K562 (cell line): ENCODE data around the gene TEKT2. TPM values are rescaled to one million over a fixed set of nuclear protein-coding genes. Genes with fewer than 3 reads are reported as not detected.

Experiments
- ATAC-seq: fragments of 200-7000 bp; cut with Tn5 transposase; 3 replicates; pipeline ENCODE4 v1.9.1; 2020; ENCODE audit warnings: moderate library complexity
- BruUV-seq: library from RNA; stranded (reverse); fragments of 400-500 nt; replicated peaks from 2 replicates; lab custom pipeline; 2021; lab: Mats Ljungman, UMichigan
- CTCF ChIA-PET: fragments of 300-600 bp; formaldehyde crosslinking; extraction: SDS; loops from one replicate; lab custom pipeline; 2021; ENCODE audit warnings: low intra/inter-chr PET ratio; lab: Yijun Ruan, JAX
- POLR2A ChIA-PET: fragments of 300-600, 350-650 bp; sonication (Branson Sonifier 250); formaldehyde crosslinking; extraction: SDS; loops from one replicate; lab custom pipeline; 2021; ENCODE audit warnings: antibody characterized with exemption, inconsistent platforms; lab: Yijun Ruan, JAX
- DNase-seq, 4 experiments: peaks; one replicate each; pipeline versions ENCODE4 v3.0.0 to v3.0.0-alpha.2; 2011 to 2018; ENCODE audit warnings: low spot score in 3 of 4, mixed read lengths in 3 of 4; ENCODE audit errors: extremely low read depth in 1 of 4
- FAIRE-seq: peaks from 2 replicates; lab custom pipeline; 2011; peaks lifted over from hg19 to GRCh38; lab: Jason Lieb, UNC
- H2AFZ ChIP-seq: 2 replicates; pipeline ENCODE4 v1.6.0; 2011; ENCODE audit warnings: low read depth, low read length, control low read depth, inconsistent platforms
- H3K27ac ChIP-seq: fragments of 200-600 bp; 3 replicates; pipeline ENCODE4 v1.8.0; 2011; ENCODE audit warnings: low read depth, mild to moderate bottlenecking, control low read depth, inconsistent platforms, low read length, moderate library complexity, mixed read lengths; ENCODE audit errors: extremely low read depth
- H3K27me3 ChIP-seq, 2 experiments: fragments of 300-600 bp in 1 of 2; 2 replicates in 1 of 2; 3 replicates in 1 of 2; pipeline versions ENCODE4 v1.6.0 to v1.8.0; 2011; ENCODE audit warnings: inconsistent platforms in 2 of 2, low read length in 2 of 2, mild to moderate bottlenecking in 1 of 2, mixed read lengths in 1 of 2, moderate library complexity in 1 of 2; ENCODE audit not compliant: control insufficient read depth in 2 of 2, insufficient read depth in 2 of 2
- H3K36me3 ChIP-seq: fragments of 300-600 bp; 3 replicates; pipeline ENCODE4 v1.8.0; 2011; ENCODE audit warnings: mild to moderate bottlenecking, low read length, inconsistent platforms; ENCODE audit not compliant: control insufficient read depth, insufficient read depth
- H3K4me1 ChIP-seq, 2 experiments: fragments of 200-600 bp in 1 of 2; replicated peaks in 1 of 2; 2 replicates in 1 of 2; 3 replicates in 1 of 2; pipeline versions ENCODE4 v1.5.1 to v1.8.0; 2011; ENCODE audit warnings: inconsistent platforms in 2 of 2, low read length in 2 of 2, mild to moderate bottlenecking in 1 of 2, mixed read lengths in 1 of 2, moderate library complexity in 1 of 2; ENCODE audit not compliant: control insufficient read depth in 2 of 2, insufficient read depth in 2 of 2
- H3K4me2 ChIP-seq: 2 replicates; pipeline ENCODE4 v1.6.1; 2011; ENCODE audit warnings: low read length, control low read depth, inconsistent platforms, mixed read lengths; ENCODE audit not compliant: insufficient read depth
- H3K4me3 ChIP-seq: fragments of 200-600 bp; sonication (generic), shearing (Covaris generic); 2 replicates; pipeline ENCODE4 v1.5.1; 2016; ENCODE audit warnings: control low read depth, inconsistent platforms
- H3K79me2 ChIP-seq: fragments of 200-600 bp; 3 replicates; pipeline ENCODE4 v1.8.0; 2011; ENCODE audit warnings: low read length, inconsistent platforms; ENCODE audit not compliant: control insufficient read depth, insufficient read depth
- H3K9ac ChIP-seq, 2 experiments: 2 replicates each; pipeline versions ENCODE4 v1.6.0 to v1.6.1; 2011; ENCODE audit warnings: low read depth in 2 of 2, low read length in 2 of 2, control low read depth in 1 of 2, inconsistent platforms in 1 of 2, mild to moderate bottlenecking in 1 of 2, mixed read lengths in 1 of 2; ENCODE audit not compliant: insufficient read depth in 1 of 2
- H3K9me1 ChIP-seq: one replicate; pipeline ENCODE4 v1.6.0; 2011; ENCODE audit warnings: inconsistent platforms, mild to moderate bottlenecking, low read length, moderate library complexity; ENCODE audit not compliant: control insufficient read depth, insufficient read depth
- H3K9me3 ChIP-seq: replicated peaks from 2 replicates; pipeline ENCODE4 v1.5.1; 2011; ENCODE audit warnings: low read depth, low read length, inconsistent platforms; ENCODE audit not compliant: control insufficient read depth, insufficient read depth
- H4K20me1 ChIP-seq: replicated peaks from 2 replicates; pipeline ENCODE4 v1.6.1; 2011; ENCODE audit warnings: low read length, inconsistent platforms, mixed read lengths; ENCODE audit not compliant: control insufficient read depth, insufficient read depth
- AFF4 ChIP-seq: sonication (generic); formaldehyde crosslinking; IDR thresholded peaks from 2 replicates; pipeline ENCODE4 v1.8.0; 2023; ENCODE audit warnings: mild to moderate bottlenecking, missing genetic modification reagents
- COPS2 ChIP-seq: fragments of 450-650 bp; conservative IDR thresholded peaks from 2 replicates; pipeline ENCODE4 v1.6.1; 2016; ENCODE audit warnings: mild to moderate bottlenecking, moderate library complexity
- FUS ChIP-seq: fragments of 200-400 bp; formaldehyde crosslinking; optimal IDR thresholded peaks from 2 replicates; pipeline ENCODE3; 2017; ENCODE audit warnings: low read depth, low read length
- GABPA ChIP-seq: fragments of 200-800 bp; sonication (Bioruptor generic); conservative IDR thresholded peaks from 2 replicates; pipeline ENCODE4 v1.6.1; 2016; ENCODE audit warnings: low read depth, missing genetic modification characterization, missing compliant biosample characterization
- HNRNPH1 ChIP-seq: fragments of 200-400 bp; formaldehyde crosslinking; optimal IDR thresholded peaks from 2 replicates; pipeline ENCODE3; 2017; ENCODE audit warnings: low read depth, mild to moderate bottlenecking, low read length, moderate library complexity
- MTA2 ChIP-seq: fragments of 450-650 bp; IDR thresholded peaks from 2 replicates; pipeline ENCODE4 v1.6.1; 2016; ENCODE audit warnings: low read depth
- RFX7 ChIP-seq: fragments of 250-450 bp; sonication (Bioruptor Pico); IDR thresholded peaks from 2 replicates; pipeline ENCODE4 v1.5.1; 2021; ENCODE audit warnings: mild to moderate bottlenecking
- ZNF232 ChIP-seq: sonication (generic); formaldehyde crosslinking; IDR thresholded peaks from 2 replicates; pipeline ENCODE4 v1.8.0; 2022; ENCODE audit warnings: mild to moderate bottlenecking, missing genetic modification reagents
- ZNF431 ChIP-seq: sonication (generic); formaldehyde crosslinking; IDR thresholded peaks from 2 replicates; pipeline ENCODE4 v1.8.0; 2022; ENCODE audit warnings: mild to moderate bottlenecking, missing genetic modification reagents
- ZNF695 ChIP-seq: fragments of 450-650 bp; formaldehyde crosslinking; IDR thresholded peaks from 2 replicates; pipeline ENCODE4 v1.4.0; 2020; ENCODE audit warnings: mild to moderate bottlenecking, moderate library complexity
- ZNF77 ChIP-seq: fragments of 250-450 bp; sonication (Bioruptor Pico); IDR thresholded peaks from 2 replicates; pipeline ENCODE4 v1.5.0; 2020
- ZSCAN29 ChIP-seq: fragments of 450-650 bp; IDR thresholded peaks from 2 replicates; pipeline ENCODE4 v1.6.1; 2017
- WGBS: fragments of 100-300 bp; shearing (Covaris generic); methylation state at CpG from one replicate; pipeline ENCODE4 v1.1.6; 2016; ENCODE audit warnings: low coverage, mixed read lengths; ENCODE audit not compliant: insufficient coverage; ENCODE audit errors: missing lambda C conversion rate; 5-methylcytosine and 5-hydroxymethylcytosine counted together
- in situ Hi-C: fragments of 300-500 bp; cut with MboI; formaldehyde crosslinking; loops from 4 replicates; pipeline ENCODE4 v1.15.0; 2018; ENCODE audit warnings: inconsistent platforms, mixed read lengths
- intact Hi-C: fragments of 100-400 bp; cut with micrococcal nuclease; formaldehyde crosslinking; loops from 2 replicates; pipeline ENCODE4 v1.14.2; 2022
- polyA plus RNA-seq, 8 experiments: library from polyadenylated mRNA; depleted of rRNA in 4 of 8; stranded (reverse) in 5 of 8; unstranded in 3 of 8; fragments of >200 nt; fragmentation: Nextera tagmentation in 2 of 8; fragmentation: Illumina TruSeq in 1 of 8; extraction: Ambion mirVana in 2 of 8; extraction: Trizol in 1 of 8; gene quantifications; 2 replicates each; pipeline versions ENCODE4 v1.2.1 to v1.2.3, GENCODE V29; 2011 to 2014; ENCODE audit warnings: inconsistent platforms in 1 of 8, missing spikeins in 1 of 8
- total RNA-seq, 7 experiments: library from RNA; depleted of rRNA in 6 of 7; stranded (reverse); fragments of >200 nt in 6 of 7; fragmentation: Illumina TruSeq in 2 of 7; extraction: Trizol in 2 of 7; gene quantifications; 2 replicates each; pipeline versions ENCODE4 v1.2.1 to v1.2.3, GENCODE V29; 2011 to 2021; ENCODE audit warnings: low replicate concordance in 1 of 7
- TF ChIP-seq, protein P1 (sequence below): fragments of 250-450 bp; sonication (Bioruptor Pico); IDR thresholded peaks from 2 replicates; pipeline ENCODE4 v1.5.0; 2021; ENCODE audit warnings: mild to moderate bottlenecking, borderline replicate concordance
- TF ChIP-seq, protein P2 (sequence below): fragments of 150-350 bp; IDR thresholded peaks from 2 replicates; pipeline ENCODE4 v1.6.1; 2014; ENCODE audit warnings: low read depth, mild to moderate bottlenecking, low read length, borderline replicate concordance

TEKT2 gene
- total and polyA plus RNA-seq, 9 of the 15 experiments (the other 6 are each of a cell fraction or from before 2014, with no cell fraction given) = 0.06 to 0.94 (median 0.30) TPM; not detected in 1

DNA sequence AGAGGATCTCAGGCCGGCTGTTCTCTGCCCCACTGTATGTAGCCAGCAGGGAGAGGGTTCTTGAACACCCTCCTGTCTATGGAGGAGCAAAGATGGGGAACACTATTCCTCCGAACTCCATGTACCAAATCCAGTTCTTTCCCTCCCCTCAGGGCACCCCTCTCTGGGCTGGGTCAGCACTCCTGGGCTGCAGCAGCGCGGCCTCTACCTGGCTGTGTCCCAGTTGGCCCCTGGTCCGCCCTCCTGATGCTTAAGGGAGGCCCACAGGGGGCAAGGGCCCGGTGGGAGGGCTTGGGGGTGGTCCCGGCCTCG, 4.3 kb downstream of the TEKT2 start:
- 40% methylated on average over 7 of the region's 8 CpGs for WGBS
- ATAC-seq = peak; percentile 12
- Histone ChIP-seq H3K9me1 (peaks cover 6% of the 10 kb centered on the region), H3K4me1 (peaks cover 18 to 42% of the 10 kb centered on the region in 2 experiments; a peak in 4 of 5 replicates), H4K20me1 (no peaks in the 10 kb centered on the region), H3K9ac (peak overlapping the region; percentile 70 to 96; a peak in 3 of 4 replicates), H3K27ac (peak overlapping the region; percentile 57; the same call in 2 of the 3 replicates), H3K4me3 (peak overlapping the region; percentile 92), H3K79me2 (peaks cover 21% of the 10 kb centered on the region), H2AFZ (peak overlapping the region; percentile 99), H3K9me3 (no peaks in the 10 kb centered on the region), H3K27me3 (no peaks in the 10 kb centered on the region), H3K36me3 (peaks cover 32% of the 10 kb centered on the region; the same call in 2 of the 3 replicates), H3K4me2 (peak overlapping the region; percentile 97)
- no TSS peak for BruUV-seq
- no peak for FAIRE-seq
- POLR2A ChIA-PET = interaction anchor here (0.6 to 1.9 kb wide), 2 partner anchors 13 to 108 kb away, joined by 4 to 5 read pairs; no protein-coding TSS in a partner anchor
- CTCF ChIA-PET = no interaction called here
- in situ Hi-C loops = no loop called here
- no peak for DNase-seq
- intact Hi-C loops = loop anchor here (5.0 kb wide), 2 partner anchors 156 to 231 kb away; partner anchors contain the start of gene AGO3
- TF ChIP-seq GABPA (tag) (0 out of 2 replicates have a peak, but pooled peaks have one; percentile 82), ZNF77 (CRISPR knock-in tag) (no peak), COPS2 (no peak), HNRNPH1 (no peak), ZNF431 (CRISPR knock-in tag) (0 out of 2 replicates have a peak, but pooled peaks have one; percentile 43), ZNF232 (CRISPR knock-in tag) (0 out of 2 replicates have a peak, but pooled peaks have one; percentile 38), AFF4 (CRISPR knock-in tag) (0 out of 2 replicates have a peak, but pooled peaks have one; percentile 3), ZNF695 (CRISPR knock-in tag) (no peak), ZSCAN29 (no peak), MTA2 (no peak), RFX7 (no peak), FUS (no peak)
- TF ChIP-seq, protein P1, sequence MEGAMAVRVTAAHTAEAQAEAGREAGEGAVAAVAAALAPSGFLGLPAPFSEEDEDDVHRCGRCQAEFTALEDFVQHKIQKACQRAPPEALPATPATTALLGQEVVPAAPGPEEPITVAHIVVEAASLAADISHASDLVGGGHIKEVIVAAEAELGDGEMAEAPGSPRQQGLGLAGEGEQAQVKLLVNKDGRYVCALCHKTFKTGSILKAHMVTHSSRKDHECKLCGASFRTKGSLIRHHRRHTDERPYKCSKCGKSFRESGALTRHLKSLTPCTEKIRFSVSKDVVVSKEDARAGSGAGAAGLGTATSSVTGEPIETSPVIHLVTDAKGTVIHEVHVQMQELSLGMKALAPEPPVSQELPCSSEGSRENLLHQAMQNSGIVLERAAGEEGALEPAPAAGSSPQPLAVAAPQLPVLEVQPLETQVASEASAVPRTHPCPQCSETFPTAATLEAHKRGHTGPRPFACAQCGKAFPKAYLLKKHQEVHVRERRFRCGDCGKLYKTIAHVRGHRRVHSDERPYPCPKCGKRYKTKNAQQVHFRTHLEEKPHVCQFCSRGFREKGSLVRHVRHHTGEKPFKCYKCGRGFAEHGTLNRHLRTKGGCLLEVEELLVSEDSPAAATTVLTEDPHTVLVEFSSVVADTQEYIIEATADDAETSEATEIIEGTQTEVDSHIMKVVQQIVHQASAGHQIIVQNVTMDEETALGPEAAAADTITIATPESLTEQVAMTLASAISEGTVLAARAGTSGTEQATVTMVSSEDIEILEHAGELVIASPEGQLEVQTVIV = 0 out of 2 replicates have a peak, but pooled peaks have one; percentile 38
- TF ChIP-seq, protein P2, sequence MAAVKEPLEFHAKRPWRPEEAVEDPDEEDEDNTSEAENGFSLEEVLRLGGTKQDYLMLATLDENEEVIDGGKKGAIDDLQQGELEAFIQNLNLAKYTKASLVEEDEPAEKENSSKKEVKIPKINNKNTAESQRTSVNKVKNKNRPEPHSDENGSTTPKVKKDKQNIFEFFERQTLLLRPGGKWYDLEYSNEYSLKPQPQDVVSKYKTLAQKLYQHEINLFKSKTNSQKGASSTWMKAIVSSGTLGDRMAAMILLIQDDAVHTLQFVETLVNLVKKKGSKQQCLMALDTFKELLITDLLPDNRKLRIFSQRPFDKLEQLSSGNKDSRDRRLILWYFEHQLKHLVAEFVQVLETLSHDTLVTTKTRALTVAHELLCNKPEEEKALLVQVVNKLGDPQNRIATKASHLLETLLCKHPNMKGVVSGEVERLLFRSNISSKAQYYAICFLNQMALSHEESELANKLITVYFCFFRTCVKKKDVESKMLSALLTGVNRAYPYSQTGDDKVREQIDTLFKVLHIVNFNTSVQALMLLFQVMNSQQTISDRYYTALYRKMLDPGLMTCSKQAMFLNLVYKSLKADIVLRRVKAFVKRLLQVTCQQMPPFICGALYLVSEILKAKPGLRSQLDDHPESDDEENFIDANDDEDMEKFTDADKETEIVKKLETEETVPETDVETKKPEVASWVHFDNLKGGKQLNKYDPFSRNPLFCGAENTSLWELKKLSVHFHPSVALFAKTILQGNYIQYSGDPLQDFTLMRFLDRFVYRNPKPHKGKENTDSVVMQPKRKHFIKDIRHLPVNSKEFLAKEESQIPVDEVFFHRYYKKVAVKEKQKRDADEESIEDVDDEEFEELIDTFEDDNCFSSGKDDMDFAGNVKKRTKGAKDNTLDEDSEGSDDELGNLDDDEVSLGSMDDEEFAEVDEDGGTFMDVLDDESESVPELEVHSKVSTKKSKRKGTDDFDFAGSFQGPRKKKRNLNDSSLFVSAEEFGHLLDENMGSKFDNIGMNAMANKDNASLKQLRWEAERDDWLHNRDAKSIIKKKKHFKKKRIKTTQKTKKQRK = no peak
